DMS53 treated with DMSO at 0.1 percent for 48 hours (cell line): ENCODE results near the gene EDN1.

ENCODE experiments used
- DNase-seq: peaks from one replicate; lab custom pipeline; 2025; ENCODE audit not compliant: unreplicated experiment; lab: John Stamatoyannopoulos, UW

Gene EDN1

GRCh38 chr6:12344961-12345693 lies 55.0 kb downstream of the EDN1 start:
- peak; percentile 12 for DNase-seq

- no peak for DNase-seq
Observed at GRCh38 chr6:12345694-12346058, 55.5 kb downstream of the EDN1 start.
